Measurements from ENCODE around the gene CACNG8. TPM values are rescaled to one million over a fixed set of nuclear protein-coding genes. Genes with fewer than 3 reads are reported as not detected.

Gene CACNG8
- total RNA-seq, 1 experiment from 2014 or later, result 12.5 TPM

DNA sequence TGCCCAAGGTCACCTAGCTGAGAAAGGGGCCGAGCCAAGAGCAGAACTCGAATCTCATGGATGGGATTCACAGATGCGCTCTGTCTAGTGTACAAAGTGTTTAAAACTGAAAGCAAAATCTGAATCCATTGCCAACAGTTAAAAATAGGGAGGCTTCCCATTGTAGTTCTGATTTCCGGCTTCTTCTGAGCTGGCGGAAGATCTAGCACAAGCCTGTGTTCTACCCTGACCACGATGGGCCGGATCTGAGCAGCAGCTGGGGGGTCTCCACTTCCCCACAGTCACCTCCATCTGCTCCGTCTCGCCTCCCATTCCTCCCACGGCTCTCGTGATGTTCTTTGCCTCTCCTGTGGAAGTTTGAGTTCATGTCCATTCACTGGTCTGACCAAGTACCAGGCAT lies 2.4 kb downstream of the CACNG8 start:
- ATAC-seq (no peak), DNase-seq (ENCODE audit: low spot score) (no peak)
- H3K27me3 Mint-ChIP-seq (ENCODE audit: low read depth), result peaks cover 5% of the 10 kb centered on the region; the same call in 1 of the 2 replicates
- CTCF ChIA-PET, result interaction anchor here (1.2 to 2.6 kb wide), 3 partner anchors 23 to 131 kb away, joined by 3 to 6 read pairs (median 3); no protein-coding TSS in a partner anchor
- H3K9me3 Mint-ChIP-seq, result no peaks in the 10 kb centered on the region
- no peak overlapping the region for H3K4me3 Mint-ChIP-seq
- H3K36me3 Mint-ChIP-seq, result peaks cover 45% of the 10 kb centered on the region
- TF ChIP-seq, protein P1, sequence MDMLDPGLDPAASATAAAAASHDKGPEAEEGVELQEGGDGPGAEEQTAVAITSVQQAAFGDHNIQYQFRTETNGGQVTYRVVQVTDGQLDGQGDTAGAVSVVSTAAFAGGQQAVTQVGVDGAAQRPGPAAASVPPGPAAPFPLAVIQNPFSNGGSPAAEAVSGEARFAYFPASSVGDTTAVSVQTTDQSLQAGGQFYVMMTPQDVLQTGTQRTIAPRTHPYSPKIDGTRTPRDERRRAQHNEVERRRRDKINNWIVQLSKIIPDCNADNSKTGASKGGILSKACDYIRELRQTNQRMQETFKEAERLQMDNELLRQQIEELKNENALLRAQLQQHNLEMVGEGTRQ (CRISPR knock-in tag; IDR thresholded peaks at IDR 0.05), result no peak
- TF ChIP-seq ZBTB21 (CRISPR knock-in tag; IDR thresholded peaks at IDR 0.05; ENCODE audit: borderline replicate concordance) (no peak), ETV6 (CRISPR knock-in tag; IDR thresholded peaks at IDR 0.05) (no peak), GRHL2 (CRISPR knock-in tag; IDR thresholded peaks at IDR 0.05; ENCODE audit: insufficient replicate concordance, severe bottlenecking) (no peak), RORB (CRISPR knock-in tag; IDR thresholded peaks at IDR 0.05) (no peak), ZNF263 (CRISPR knock-in tag; IDR thresholded peaks at IDR 0.05; ENCODE audit: low read depth) (no peak), PRRX2 (CRISPR knock-in tag; IDR thresholded peaks at IDR 0.05) (no peak)
- TF ChIP-seq, protein P2, sequence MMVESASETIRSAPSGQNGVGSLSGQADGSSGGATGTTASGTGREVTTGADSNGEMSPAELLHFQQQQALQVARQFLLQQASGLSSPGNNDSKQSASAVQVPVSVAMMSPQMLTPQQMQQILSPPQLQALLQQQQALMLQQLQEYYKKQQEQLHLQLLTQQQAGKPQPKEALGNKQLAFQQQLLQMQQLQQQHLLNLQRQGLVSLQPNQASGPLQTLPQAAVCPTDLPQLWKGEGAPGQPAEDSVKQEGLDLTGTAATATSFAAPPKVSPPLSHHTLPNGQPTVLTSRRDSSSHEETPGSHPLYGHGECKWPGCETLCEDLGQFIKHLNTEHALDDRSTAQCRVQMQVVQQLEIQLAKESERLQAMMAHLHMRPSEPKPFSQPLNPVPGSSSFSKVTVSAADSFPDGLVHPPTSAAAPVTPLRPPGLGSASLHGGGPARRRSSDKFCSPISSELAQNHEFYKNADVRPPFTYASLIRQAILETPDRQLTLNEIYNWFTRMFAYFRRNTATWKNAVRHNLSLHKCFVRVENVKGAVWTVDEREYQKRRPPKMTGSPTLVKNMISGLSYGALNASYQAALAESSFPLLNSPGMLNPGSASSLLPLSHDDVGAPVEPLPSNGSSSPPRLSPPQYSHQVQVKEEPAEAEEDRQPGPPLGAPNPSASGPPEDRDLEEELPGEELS (CRISPR knock-in tag; IDR thresholded peaks at IDR 0.05), result no peak
- H3K4me1 Mint-ChIP-seq, result peaks cover 30% of the 10 kb centered on the region
- POLR2A ChIA-PET, result no interaction called here
- no peak overlapping the region for H3K27ac Mint-ChIP-seq

DNA sequence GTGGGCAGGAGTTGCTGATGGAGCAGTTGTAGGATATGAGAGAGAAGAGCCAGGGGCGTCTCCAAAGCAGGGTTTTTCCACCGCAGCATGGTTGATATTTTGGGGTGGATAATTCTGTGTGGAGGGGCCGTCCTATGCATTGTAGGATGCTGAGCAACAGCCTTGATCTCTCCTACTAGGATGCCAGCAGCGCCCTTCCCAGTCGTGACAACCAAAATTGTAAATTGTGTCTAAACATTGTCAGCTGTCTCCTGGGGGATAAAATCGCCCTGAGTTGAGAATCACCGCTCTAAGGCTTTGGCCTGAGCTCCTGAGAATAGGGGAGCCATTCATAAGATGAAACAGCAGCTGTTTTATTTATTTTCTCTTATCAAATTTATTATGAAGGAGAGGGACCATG lies 4.2 kb downstream of the CACNG8 start:
- Mint-ChIP-seq H3K4me1 (peaks cover 21% of the 10 kb centered on the region), H3K36me3 (peaks cover 56% of the 10 kb centered on the region), H3K9me3 (no peaks in the 10 kb centered on the region), H3K27ac (no peak overlapping the region), H3K27me3 (ENCODE audit: low read depth) (peaks cover 5% of the 10 kb centered on the region; the same call in 1 of the 2 replicates), H3K4me3 (no peak overlapping the region)
- no peak for ATAC-seq
- CTCF ChIA-PET, result interaction anchor here (1.3 to 2.2 kb wide), 4 partner anchors 19 to 158 kb away, joined by 4 to 9 read pairs (median 5); no protein-coding TSS in a partner anchor
- TF ChIP-seq, protein P3, sequence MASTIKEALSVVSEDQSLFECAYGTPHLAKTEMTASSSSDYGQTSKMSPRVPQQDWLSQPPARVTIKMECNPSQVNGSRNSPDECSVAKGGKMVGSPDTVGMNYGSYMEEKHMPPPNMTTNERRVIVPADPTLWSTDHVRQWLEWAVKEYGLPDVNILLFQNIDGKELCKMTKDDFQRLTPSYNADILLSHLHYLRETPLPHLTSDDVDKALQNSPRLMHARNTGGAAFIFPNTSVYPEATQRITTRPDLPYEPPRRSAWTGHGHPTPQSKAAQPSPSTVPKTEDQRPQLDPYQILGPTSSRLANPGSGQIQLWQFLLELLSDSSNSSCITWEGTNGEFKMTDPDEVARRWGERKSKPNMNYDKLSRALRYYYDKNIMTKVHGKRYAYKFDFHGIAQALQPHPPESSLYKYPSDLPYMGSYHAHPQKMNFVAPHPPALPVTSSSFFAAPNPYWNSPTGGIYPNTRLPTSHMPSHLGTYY (CRISPR knock-in tag; IDR thresholded peaks at IDR 0.05), result no peak
- TF ChIP-seq NFATC4 (CRISPR knock-in tag; IDR thresholded peaks at IDR 0.05) (no peak), ZNF263 (CRISPR knock-in tag; IDR thresholded peaks at IDR 0.05; ENCODE audit: low read depth) (no peak), OVOL2 (CRISPR knock-in tag; IDR thresholded peaks at IDR 0.05; ENCODE audit: borderline replicate concordance) (no peak), NFE2L1 (CRISPR knock-in tag; IDR thresholded peaks at IDR 0.05) (no peak), SOX15 (CRISPR knock-in tag; IDR thresholded peaks at IDR 0.05) (no peak), ZNF232 (CRISPR knock-in tag; IDR thresholded peaks at IDR 0.05) (no peak), NR2C2 (CRISPR knock-in tag; IDR thresholded peaks at IDR 0.05) (no peak), RELA (CRISPR knock-in tag; IDR thresholded peaks at IDR 0.05; ENCODE audit: borderline replicate concordance) (no peak), CBFB (CRISPR knock-in tag; IDR thresholded peaks at IDR 0.05; ENCODE audit: low read depth) (no peak), GRHL2 (CRISPR knock-in tag; IDR thresholded peaks at IDR 0.05; ENCODE audit: insufficient replicate concordance, severe bottlenecking) (no peak)
- TF ChIP-seq, protein P4, sequence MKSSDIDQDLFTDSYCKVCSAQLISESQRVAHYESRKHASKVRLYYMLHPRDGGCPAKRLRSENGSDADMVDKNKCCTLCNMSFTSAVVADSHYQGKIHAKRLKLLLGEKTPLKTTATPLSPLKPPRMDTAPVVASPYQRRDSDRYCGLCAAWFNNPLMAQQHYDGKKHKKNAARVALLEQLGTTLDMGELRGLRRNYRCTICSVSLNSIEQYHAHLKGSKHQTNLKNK (CRISPR knock-in tag; IDR thresholded peaks at IDR 0.05), result no peak
- TF ChIP-seq, protein P5, sequence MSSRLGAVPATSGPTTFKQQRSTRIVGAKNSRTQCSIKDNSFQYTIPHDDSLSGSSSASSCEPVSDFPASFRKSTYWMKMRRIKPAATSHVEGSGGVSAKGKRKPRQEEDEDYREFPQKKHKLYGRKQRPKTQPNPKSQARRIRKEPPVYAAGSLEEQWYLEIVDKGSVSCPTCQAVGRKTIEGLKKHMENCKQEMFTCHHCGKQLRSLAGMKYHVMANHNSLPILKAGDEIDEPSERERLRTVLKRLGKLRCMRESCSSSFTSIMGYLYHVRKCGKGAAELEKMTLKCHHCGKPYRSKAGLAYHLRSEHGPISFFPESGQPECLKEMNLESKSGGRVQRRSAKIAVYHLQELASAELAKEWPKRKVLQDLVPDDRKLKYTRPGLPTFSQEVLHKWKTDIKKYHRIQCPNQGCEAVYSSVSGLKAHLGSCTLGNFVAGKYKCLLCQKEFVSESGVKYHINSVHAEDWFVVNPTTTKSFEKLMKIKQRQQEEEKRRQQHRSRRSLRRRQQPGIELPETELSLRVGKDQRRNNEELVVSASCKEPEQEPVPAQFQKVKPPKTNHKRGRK (CRISPR knock-in tag; IDR thresholded peaks at IDR 0.05; ENCODE audit: borderline replicate concordance), result no peak
- POLR2A ChIA-PET, result no interaction called here
- DNase-seq (ENCODE audit: low spot score), result no peak

Data from WTC11 (cell line).